Measurements from ENCODE around the gene ALPK1.

Gene ALPK1

DNA sequence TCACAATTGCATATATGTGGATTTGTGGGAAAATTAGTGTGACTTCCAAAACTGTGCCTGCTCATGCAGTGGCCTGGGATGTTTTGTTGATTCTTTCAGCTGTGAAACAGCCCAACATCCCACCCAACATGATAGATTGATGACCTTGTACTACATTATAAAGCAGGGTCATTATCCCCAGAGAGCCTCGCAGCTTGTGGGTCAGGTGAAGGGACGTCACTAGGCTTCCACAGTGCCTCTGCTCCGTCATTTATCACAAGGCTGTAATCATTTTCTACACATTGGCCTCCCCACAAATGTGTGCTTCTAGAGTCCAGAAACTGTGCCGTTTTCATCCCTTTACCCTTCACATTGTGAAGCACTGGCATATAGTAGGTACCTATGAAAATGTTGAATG is 31.6 kb downstream of the ALPK1 start:
- no peak for DNase-seq

GRCh38 chr4:112329672-112330375 is 32.7 kb downstream of the ALPK1 start:
- DNase-seq: no peak

GRCh38 chr4:112330921-112331320 is 33.8 kb downstream of the ALPK1 start:
- no peak for DNase-seq

DNA sequence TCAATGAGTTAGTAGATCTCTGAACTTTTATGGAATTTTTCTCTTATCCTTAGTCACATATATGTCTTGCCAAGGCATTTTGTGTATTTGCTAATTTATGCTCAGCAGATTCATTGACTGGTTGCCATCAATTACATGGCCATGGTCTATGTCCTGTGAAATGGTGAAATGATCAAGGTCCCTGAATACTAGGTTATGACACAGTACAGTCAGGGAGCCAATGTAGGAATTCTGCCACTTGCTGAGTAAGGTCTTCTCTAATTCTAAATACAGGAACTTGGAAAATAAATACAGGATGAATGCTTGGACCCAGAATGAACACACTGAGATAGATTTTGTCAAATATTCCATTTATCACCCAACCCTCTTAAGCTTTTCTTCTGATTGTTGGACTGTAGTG is 35.2 kb downstream of the ALPK1 start:
- no peak for DNase-seq

DNA sequence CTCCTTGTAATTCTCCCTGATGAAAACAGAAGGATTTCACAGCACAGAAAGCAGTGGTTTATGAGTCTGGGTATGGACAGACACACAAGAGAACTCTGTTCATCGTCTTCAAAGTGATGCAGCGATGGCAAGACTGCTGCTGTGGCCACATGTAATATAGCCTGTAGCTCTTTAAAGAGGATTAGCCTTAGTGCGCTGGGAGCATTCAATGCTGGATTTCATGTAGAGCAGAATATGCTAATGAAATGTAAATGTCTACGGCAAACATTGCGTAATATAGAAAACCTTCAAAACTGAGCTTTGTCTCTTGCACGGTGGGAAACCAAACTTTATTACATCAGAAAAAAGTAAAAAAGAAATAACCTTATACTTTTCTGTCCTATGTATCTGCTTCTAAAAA is 42.9 kb downstream of the ALPK1 start:
- no peak for DNase-seq

DNA sequence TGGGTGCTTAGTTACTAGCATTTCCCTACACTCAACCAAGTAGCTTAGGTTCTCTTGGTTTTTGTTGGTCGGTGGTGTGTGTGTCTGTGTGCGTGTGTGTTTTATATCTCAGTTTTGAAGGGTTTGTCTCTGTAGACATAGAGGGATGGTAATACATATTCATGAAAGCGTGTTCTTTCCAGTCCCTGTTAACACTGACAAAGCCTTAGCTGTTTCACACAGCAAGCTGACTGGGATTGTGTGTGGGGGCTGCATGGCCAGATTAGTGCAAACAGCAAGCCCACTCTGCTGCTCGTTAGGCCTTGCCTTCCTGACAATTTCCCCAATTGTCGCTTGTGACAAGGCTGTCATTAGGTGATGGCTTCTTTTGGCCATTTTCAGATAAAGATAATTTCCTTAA is 43.9 kb downstream of the ALPK1 start:
- no peak for DNase-seq

GRCh38 chr4:112343330-112344080 is 46.3 kb downstream of the ALPK1 start:
- no peak for DNase-seq

GRCh38 chr4:112348488-112349158 is 51.5 kb downstream of the ALPK1 start:
- DNase-seq: no peak

GRCh38 chr4:112352736-112353135 is 55.6 kb downstream of the ALPK1 start:
- no peak for DNase-seq

DNA sequence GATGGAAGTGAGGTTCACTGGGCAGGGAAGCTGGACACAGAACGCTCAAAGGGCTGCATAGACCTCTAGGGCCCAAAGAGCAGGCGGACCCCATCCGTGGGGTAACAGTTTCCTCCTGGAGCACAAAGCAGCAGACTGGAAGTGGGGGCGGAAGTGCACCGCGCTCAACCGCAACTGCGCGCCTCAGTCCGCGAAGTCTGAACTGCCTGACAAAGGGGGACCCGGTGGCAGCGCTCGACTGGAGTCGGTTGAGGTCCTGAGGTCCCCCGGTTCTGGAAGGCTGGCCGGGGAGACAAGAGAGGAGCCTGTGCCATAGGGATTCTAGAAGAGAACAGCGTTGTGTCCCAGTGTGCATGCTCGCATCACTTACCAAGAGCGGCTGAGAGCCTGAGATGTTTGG is 58.5 kb downstream of the ALPK1 start:
- DNase-seq: no peak

DNA sequence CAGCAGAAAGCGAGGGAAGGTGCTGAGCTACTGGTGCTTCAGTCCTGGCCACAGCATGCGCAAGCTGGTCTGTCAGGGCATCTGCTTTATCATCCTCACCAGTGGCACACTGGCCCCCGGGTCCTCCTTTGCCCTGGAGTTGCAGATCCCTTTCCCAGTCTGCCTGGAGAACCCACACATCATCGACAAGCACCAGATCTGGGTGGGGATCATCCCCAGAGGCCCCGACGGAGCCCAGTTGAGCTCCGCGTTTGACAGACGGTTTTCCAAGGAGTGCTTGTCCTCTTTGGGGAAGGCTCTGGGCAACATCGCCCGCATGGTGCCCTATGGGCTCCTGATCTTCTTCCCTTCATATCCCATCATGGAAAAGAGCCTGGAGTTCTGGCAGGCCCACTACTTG is 60.3 kb downstream of the ALPK1 start:
- no peak for DNase-seq

DNA sequence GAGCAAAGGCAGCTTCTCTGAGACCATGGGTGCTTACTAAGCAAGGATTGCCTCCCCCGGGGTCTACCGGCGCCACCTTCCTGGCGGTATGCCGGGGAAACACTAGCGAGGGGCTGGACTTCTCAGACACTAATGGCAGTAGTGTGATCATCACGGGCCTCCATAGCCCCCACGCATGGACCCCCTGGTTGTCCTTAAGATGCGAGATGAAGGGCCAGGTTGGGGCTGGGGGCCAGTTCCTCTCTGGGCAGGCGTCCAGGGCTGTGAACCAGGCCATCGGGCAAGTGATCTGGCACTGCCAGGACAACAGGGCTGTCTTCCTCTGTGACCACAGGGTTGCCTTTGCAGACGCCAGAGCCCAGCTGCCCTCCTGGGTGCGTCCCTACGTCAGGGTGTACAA is 60.7 kb downstream of the ALPK1 start:
- DNase-seq: no peak

DNA sequence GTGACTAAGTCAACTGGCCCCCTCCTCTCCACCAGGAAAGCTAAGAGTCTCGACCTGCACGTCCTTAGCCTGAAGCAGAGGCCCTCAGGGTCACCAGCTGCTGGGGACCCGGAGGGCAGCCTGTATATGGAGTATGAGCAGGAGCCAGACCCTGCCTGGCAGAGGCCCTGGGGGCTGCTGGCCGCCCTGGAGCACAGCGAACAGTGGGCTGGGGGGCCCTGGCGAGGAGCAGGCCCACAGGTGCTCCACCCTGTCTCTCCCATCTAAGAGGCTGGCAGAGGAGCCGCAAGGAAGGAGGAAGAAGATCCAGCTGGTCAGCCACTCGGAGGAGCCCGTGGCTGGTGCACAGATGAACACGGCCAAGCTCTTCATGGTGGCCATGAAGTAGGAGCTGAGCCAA is 61.2 kb downstream of the ALPK1 start:
- no peak for DNase-seq

GRCh38 chr4:112358952-112359749 is 62.0 kb downstream of the ALPK1 start:
- DNase-seq: no peak

DNA sequence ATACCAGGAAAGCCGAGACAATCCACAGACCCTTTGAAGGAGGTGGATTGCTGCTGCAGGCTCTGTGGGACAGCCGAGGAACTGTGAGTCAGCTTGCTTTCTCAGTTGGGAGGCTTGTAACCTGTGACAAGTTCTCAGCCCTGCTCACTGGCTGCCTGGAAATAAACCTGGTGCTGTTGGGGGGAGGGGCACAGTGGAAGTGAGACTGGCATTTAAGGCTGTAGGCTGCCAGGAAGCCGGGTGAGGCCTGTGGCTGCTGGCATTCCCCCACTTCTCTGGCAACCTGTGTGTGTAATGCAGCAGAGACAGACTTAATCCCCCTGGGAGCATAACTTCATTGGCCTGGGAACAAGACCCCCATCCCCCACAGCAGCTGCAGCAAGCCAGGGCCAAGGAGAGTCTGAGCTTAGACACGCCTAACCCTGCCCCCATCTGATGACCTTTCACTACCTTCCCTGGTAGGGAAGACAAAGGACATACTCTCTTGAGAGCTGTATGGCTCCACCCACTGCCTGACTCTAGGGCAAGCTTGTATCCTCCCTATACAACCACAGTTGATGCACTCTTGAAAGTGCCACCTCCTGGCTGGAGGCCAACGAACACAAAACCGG is 64.1 kb downstream of the ALPK1 start:
- DNase-seq: no peak

DNA sequence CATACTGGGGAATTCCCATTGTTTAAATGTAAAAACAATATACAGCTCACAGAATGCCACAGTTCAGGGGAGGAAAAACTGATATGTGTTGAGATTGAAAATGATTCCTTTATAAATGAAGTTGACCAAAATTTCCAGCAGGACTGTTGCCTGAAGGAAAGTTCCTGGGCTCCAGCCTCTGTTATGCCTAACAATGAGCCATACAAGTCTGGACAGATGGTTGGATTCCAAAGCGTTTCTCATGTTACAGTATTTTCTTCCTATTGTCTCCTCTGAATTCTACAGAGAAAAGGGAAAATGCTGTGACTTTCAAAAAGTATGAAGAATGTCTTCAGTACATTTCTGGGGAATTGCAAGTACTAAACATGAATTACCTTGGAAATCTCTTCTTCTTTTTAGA is 73.3 kb downstream of the ALPK1 start:
- DNase-seq: no peak

DNA sequence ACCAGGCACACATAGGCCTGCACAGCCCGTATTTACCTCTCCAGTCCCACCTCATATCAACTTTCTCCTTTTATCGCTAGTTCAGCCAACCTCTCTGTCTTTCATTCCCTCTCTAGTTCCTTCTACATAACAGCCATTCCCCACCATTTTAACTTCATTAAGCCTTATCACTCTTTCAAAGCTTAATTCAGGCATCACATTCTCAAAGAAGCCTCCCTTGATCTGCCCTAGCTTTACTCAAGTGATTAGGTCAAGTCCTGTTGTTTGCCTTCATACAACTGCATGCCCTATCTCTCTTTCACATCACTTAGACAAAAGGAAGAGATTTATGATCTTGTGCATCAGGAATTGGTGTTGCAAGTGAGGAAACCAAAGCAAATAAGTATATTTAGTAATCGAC is 74.2 kb downstream of the ALPK1 start:
- DNase-seq: no peak

DNA sequence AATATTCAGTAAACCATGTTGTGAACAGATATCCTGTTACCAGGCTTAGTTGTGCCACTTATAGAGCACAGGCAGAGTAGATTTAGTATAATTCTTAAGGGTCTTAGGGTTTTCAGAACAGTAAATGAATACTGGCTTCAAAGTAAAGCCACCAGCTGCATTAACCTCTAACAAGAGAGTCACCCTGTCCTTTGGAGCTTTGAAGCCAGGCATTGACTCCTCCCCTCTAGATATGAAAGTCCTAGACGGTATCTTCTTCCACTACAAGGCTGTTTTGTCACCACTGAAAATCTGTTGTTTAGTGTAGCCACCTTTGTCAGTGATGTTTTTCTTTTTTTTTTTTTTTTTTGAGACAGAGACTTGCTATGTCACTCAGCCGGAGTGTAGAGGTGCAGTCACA is 77.7 kb downstream of the ALPK1 start:
- no peak for DNase-seq

DNA sequence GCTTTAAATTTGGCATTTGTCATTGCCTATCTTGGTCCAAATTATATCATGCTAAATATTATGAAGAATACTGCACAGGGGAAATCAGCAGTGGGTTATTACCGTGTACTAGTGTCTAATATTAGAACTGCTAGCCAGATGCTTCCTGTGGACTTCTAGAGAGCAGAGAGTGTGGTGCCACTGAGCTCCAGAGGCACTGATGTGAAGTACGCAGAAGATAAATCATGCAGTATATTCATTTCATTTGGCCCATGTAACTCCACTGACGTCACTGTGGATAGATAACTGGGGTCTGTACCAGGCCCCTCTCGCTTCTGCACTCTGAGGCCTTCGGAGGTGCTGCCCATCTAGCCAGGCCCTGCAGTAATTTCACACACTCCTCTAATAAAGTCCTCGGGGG is 80.0 kb downstream of the ALPK1 start:
- no peak for DNase-seq

- no peak for DNase-seq
These were observed 80.5 kb downstream of the ALPK1 start for GRCh38 chr4:112377594-112378242.

DNA sequence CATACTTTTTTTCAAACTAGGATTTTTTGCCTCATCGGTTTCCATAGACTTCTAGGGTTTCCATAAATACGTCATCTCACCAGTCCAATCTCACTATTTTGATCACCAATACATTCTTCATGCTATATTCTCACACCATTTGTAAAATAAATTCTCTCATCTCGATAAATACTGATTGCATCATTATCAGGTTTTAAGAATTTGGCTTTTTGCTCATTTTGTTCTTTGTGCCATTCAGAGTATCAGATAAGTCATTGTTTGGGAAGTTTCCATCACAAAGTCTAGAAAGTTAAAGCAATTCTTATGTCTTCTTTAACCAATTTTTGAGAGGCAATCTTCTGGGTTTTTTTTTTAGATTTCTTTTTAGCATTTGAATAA is 81.1 kb downstream of the ALPK1 start:
- DNase-seq: no peak

DNA sequence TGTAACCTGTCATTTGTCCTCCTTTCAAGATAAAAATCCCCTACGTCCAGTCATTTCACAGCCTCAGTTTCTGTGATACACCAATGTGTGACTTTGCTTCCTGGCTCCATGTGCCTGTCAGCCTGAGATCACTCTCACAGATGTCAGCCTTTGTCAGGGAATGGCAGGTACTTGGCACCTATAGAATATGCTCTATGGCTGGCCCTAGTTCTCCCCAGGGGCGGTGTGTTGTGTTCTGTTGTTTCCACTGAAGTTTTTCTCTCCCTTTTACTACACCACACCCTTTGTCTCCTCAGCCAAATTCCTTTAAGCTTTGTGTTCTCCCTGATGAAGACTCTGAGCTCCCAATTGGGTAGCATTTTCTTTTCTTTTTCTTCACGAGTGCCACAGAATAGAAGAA is 81.7 kb downstream of the ALPK1 start:
- no peak for DNase-seq
